T-helper 9 cell (primary cell): Measurements from ENCODE around the gene CCDC148.

ENCODE experiments used
- DNase-seq: peaks from one replicate; pipeline ENCODE4 v3.0.0-alpha.2; 2020

CCDC148 gene

DNA sequence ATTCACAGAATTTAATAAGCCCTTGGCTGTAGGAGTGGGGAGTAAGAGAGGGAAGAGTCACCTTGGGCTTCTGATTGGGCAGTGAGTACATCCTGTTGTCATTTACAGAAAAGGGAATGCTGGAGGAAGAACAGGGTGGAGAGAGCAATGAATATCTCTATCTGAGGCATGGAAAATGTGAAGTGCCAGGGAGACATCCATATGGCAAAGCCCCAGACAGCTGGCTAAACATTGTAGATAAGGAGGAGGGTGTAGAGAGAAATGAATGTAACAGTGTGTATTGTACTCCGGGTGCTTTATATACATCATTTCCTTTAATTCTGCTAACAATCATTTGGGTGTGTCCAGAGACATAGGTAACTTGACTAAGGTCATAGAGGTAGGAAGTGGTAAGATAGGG is 251.3 kb downstream of the CCDC148 start:
- no peak for DNase-seq

DNA sequence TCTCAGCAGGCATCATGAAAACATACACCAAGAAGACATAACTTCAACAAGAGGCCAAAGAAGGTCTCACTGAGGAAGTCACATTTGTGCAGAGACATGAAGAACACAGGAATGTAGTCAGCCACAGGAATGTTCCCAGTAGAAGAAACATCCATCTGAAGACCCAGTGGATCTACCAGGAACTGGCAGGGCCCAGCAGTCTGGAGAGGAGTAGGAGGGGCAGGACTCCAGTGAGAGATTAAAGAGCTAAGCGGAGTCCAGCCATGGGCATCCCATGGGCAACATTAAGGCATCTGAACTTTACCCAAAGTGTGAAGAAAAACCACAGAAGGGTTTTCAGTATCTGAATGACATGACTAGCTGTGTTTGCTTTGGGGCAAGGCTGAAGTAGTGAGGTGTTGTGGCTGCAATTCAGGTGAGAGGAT is 251.8 kb downstream of the CCDC148 start:
- DNase-seq = no peak

DNA sequence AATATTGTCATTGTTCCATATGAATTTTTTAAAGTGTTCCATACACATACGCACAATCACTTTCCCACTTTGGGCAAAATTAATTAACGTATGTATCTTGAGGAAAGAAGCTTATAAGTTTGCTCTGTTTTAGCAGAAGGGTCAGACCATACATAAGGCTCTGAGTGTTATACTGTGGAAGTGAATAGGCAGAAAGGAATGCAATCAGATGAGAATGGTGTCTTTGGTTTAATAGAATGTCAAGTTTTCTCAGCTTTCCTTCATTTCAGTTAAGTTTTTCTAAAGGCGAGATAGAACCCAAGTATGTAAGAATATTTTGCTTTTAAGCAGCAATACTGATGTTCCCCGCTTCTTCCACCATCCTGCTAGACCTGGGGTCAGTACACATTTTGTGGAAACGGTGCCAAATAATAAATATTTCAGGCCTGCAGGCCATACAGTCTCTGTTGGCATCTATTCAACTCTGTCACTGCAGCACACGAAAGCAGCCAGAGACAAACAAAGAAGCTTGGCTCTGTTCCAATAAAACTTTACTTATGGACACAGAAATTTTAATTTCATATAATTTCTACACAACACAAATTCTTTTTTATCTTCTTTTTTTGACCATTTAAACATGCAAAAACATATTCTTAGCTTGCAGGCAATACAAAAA is 254.3 kb downstream of the CCDC148 start:
- DNase-seq = no peak

DNA sequence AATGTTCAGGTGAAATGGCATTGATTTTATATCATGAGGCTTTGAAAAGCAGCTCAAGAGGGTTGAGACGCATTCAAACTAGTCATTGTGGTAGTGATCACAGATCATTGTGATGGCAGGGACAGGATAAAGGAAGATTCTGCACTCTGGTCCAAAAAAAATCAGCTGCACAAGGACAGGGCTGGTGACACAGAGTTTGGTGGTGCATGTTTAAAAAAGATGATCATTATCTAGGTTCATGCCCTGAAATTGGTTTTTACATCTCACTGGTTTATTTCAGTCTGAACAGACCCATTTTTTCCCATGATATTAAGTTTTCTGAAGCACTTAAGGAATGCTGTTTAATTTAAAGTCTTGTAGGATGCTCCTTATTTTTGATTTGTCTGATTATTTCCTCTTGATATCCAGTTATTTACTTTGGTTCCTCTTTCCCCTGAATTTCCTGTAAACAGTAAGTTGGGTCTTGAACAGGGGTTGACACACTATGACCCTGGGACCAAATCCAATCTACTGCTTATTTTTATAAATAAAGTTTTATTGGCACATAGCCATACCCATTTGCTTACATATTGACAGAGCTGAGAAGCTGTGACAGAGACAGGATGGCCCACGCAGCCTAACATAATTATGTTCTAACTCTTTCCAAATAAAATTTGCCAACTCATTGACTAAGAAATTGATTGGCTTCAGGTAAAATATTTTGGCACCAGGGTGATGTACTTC is 256.5 kb downstream of the CCDC148 start:
- no peak for DNase-seq

DNA sequence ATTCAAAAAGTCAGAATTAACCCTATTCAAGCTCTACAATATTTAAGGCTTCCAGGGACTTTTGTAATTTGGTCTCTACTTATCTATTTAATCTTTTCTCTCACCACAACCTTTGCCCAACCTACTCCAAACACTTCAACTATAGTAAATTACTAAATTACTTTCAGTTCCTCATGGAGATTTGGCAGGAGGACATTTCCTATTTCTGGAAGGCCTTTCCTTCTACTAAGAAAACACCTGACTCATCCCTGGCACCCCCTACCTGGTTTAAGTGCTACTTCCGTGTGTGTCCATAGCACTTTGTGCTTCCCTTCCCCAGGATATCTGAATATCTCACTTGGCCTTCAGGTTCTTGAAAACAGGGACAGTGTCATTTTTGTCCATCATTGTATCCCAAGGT is 258.6 kb downstream of the CCDC148 start:
- no peak for DNase-seq

DNA sequence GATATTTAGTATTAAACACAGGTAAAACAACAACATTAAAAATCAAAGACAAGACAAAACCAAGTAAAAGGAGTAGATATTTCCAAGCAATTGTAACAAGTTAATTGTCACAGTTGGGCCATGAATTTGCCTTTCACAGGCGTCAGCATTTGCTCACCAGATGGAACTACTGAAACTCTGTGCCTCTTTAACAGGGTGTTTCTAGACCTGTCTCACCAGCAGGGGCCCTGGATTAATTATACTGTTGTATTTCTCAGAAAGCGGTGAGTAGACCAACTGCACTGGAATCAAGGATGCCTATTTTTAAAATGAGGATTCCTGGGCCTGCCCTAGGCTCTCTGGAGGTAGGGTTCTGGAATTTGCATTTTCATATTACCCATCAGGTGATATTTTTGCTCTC is 262.3 kb downstream of the CCDC148 start:
- DNase-seq = no peak

DNA sequence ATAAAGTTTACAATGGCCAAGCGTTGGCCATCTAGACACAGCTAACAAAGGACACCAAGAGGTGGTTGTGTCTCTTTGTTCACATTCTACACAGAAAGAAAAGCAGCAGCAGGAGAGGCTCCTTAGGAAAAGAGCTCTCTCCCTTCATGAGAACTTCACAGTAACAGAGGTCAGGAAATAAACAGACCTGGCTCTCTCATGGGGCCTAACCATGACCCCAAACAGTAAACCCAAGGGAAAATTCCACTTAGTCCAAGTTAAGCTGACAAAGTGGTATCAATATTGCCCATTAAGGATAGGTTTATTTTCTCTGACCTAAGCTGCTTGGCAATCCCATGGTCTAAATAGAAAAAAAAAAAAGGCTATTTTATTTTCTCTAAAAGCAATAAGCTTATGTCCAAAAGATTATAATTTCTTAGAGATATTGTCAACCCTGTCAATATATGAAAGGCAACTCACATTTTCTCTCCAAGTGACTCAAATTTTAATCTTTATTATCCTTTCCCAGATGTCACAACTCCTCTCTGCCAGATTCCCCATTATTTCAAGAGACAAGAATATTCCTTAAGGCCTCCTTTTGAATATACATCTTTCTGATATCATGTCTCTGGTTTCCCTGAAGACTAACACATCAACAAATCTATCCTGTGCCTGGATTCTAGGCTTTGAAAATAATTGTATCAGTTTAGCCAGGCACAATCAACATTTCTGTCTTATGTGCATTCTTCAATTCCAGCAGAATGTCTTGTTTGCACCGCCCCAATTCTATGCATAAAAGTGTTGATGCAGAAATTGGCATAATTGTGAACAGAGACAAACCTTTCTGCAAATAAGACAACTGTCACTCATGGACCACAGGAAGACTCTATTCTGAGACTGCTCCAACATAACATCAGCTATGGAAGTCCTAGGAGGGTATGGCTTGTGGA is 263.8 kb downstream of the CCDC148 start:
- no peak for DNase-seq

DNA sequence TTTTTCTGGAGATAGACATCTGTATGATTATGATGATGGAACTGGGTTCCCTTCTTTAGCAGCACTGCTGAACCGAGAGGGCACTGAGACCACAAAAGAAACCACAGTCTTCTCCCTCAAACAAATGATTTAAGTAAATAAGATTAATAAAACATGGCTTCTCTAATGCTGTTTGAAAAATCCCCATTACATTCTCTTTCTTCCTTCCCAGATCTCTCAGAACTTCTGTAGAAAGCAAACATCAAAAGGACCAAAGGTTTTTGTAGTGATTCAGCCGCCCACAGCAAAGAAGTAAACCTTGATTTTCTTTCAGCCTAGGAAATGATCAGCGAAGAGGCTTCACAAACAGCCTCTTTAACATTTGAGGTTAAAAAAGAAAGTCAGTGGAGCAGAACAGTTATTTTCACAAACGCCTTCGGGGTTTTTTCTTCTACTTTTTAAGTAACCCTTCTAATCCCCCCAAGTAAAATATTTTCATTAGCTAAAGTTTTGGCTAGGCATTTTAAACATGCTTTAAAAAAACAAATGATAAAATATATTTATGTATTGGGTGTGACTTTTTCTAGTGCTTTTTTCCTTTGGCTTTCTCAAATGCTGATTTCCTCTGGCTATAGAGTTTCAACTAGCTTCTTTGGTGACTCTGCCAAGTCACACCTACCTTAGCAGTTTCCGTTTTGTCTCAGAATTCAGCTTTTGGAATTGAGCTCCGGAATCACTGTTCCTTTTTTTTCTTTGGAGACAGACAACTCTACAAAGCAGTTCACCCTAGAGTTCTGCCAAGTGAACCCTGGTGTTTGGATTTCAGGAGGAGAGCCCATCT is 265.3 kb downstream of the CCDC148 start:
- no peak for DNase-seq

DNA sequence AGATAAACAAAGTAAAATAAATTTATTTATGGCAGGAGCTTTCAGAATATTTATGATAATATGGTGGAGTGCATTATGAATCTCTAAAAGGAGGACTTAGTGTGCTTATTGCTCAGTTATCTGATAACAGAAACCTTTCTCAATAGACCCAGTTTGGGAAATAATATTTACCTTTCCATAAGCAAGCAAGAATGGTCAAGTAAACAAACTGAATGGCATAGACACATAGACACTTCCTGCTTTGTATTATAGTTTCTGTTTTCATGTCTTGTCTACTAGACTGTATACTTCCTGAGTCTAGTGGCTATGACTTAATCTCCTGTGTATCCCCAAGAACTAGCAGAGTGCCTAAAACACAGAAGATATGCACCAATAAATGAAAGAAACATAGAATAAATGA is 267.0 kb downstream of the CCDC148 start:
- no peak for DNase-seq

DNA sequence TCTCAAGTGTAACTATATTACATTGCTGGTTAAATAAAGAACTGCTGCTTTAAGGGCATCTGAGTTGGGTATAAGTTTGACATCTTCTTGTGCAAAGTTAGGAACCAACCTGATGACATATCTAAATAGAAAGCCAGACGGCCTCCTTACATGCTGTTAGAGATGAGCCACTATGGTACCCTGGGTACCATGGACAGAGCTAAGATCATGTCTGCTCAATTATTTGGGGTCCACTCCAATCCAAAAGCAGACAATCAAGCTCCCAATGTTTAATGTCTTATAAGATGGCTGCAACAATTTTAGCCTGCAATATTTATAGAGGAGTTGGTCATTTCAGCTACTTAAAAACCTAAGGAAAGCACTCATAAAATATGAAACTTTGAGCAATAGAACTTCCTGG is 268.6 kb downstream of the CCDC148 start:
- no peak for DNase-seq

DNA sequence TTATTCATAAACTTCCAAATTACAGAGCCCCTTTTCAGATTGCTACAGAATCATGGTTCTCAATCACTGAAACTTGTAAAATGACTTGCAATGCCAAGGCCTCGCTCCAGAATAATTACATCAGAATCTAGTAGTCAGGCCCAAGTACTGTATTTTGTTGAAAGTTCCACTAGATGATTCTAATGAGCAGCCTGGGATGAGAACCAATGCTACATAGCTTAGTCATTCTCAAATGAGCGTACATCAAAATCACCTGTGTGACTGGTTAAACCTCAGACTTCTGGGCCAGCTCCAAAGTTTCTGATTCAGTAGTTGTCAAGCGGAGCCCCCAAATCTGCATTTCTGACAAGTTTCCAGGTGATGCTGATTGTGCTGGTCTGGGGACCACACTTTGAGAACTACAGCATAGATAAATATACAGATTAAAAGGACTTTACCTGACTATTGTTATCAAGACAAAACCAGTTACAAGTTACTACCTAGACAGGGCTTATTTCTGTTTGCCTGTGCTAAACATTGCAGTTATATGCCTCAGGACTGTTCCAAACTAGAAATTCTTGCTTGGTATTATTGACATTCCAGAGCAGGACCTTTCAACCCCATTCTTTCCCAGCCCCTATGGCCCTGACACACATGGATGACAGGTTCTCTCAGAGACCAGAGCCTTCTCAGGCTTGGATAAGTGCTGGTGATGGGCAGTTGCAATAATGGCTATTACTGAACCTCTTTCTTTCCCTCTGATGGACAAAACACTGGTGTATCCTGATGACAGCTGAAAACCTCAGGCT is 271.8 kb downstream of the CCDC148 start:
- no peak for DNase-seq

DNA sequence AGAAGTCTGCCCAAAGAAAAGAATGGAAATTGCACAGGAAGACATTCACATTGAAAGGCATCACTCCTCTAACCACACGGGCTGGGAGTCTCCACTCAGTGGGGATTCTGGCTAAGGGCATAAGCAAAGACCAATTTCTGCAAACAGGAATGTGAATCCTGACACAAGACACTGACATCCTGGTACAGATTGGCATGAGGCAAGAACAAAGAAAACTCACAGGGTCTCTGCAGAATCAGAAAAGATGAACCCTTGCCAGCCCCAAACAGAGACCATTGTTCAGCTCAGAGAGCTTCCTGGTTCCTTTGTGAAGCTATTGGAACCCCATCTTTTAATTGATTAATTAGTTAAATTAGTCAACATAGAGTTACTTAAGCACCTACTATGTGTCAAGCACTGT is 272.6 kb downstream of the CCDC148 start:
- DNase-seq = no peak

DNA sequence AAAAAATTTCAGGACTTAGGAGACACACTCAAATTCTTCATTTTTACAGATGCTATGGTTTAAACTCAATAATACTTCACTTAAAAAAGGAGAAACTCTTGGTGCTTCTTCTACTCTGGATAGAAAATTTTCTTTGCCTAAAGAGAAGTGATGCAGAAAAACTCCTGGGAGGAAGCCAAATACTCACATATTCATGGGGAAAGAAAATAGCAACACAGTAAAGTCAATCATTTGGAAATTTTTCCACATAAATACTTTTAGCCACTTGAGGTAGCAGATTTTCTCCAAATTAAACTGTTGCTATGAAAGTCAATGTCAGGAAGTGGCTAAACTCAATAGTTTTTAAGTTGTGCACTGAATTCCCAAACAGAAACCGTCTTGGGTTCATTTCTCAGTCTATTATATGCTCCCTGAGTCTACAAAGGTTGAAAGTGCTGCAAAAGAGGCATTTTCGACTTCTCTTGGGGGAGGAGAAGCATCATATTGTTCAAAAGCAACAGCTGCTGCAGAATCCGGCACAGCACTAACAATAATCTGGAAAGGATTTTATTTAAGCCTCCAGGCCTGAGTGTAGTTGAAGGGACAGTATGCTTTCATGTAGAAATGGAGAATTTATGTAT is 273.8 kb downstream of the CCDC148 start:
- DNase-seq = no peak

DNA sequence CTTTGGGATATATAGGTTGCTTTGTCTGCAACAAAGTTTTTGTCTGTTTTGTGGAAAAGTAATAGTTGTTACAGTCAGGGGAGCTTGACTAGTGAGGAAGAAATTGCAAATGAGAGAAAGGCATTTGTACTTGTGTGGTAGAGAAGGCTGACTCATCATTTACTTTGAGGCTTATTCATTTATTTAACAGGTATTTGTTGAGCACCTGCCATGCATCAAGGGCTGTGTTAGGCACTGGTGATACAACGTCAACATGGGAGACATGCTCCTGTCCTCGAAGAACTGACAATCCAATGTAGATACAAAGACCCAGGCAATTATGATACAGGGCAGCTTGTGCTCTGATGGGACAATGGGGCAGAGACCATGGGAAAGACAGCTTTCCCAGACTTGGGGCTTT is 275.4 kb downstream of the CCDC148 start:
- DNase-seq = no peak

DNA sequence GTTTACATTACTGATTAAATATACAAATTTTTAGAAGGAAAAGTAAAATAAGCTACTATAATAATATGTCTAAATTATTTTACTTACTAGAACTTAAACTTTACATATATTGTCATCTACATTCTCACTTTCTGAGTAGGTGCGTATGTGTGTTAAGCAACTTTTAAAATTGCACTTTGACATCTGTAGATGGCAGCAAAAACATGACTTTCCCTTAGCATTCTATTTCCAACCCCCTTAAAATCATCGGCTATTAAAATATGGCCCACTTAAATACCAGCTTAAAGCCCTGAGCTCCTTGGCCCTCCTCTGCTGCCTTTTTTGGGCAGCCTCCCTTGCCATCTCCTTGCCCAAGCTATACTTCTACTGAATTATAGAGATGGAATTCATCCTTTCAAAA is 276.9 kb downstream of the CCDC148 start:
- no peak for DNase-seq

DNA sequence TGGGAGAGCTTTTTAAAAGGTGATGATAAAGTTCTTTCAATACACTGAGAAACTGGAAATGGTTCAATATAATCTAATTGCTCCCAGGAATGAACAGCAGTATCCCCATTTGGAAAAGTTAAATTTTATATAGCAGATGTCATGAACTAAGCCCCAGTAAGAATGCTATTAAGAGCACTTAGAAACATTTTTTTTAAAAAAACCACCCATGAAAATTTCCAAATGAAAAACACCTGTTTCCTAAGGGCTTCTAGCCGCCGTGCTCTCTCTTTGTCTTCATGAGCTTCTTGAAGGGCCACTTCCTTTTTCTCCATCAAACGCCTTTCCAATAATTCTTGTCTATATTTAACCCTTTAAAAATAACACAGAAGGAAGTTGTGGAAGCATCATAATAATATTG is 277.9 kb downstream of the CCDC148 start:
- DNase-seq = no peak

DNA sequence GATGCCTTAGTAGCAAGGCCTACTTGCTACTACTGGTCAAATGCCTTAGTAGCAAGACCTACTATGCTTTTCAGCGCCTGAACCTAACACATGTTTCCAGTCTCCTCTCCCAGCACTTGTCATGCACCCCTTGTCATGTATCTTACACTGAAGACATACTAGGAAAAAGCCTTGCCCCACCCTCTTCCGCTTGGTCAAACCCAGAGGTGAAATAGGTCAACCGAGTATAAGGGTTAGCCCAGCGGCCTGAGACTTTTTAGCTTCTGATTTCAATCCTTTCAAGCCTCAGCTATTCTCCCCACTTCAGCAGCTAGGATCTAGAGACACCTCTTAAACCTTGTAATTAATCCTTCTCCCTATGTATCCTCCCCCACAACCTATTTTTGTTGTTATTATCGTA is 281.6 kb downstream of the CCDC148 start:
- no peak for DNase-seq

DNA sequence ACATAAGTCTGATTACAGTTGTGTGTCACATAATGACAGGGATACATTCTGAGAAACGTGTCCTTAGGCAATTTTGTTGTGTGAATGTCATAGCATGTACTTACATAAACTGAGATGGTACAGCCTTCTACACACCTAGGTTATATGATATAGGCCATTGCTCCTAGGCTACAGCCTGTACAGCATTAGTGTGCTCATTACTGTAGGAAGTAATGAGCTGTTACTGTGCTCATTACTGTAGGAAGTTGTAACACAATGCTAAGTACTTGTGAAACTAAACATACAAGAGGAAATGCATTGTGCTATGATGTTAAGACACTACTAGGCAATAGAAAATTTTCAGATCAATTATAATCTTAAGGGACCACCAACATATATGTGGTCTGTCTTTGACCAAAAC is 282.1 kb downstream of the CCDC148 start:
- DNase-seq = no peak

DNA sequence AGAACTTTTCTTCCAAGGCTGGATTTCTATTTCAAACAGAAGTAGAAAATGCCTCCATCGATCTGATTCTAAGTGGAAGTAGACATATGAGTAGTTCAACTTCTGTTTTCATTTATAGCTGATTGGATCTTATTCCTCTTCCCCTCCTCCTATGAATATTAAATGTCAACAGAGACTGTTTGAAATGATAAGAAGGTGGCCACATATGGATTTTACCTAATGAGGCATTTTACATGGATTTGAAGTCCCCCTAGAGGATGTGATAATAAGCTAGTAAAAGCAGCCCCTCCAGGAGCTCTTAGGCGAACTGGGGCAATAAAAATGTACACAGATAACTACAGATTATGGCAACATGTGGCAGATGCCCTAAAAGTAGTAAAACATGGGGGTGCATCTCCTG is 283.8 kb downstream of the CCDC148 start:
- no peak for DNase-seq

DNA sequence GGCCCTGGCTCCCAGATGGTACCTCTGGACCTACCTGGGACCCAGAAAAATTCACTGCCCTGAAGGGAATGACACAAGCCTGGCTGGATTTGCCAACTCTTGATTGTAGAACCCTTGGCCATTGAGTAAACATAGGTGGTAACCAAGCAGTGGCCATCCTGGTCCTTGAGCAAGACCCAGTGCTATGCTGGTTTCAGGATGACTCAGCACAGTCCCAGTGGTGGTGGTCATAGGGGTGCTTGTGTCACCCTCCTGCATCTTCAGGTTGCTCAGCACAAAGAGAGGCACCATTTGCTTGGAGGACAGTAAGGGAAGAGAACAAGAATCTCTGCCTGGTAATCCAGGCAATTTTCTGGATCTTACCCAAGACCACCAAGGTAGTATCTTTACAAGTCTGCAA is 302.0 kb downstream of the CCDC148 start:
- DNase-seq = no peak

DNA sequence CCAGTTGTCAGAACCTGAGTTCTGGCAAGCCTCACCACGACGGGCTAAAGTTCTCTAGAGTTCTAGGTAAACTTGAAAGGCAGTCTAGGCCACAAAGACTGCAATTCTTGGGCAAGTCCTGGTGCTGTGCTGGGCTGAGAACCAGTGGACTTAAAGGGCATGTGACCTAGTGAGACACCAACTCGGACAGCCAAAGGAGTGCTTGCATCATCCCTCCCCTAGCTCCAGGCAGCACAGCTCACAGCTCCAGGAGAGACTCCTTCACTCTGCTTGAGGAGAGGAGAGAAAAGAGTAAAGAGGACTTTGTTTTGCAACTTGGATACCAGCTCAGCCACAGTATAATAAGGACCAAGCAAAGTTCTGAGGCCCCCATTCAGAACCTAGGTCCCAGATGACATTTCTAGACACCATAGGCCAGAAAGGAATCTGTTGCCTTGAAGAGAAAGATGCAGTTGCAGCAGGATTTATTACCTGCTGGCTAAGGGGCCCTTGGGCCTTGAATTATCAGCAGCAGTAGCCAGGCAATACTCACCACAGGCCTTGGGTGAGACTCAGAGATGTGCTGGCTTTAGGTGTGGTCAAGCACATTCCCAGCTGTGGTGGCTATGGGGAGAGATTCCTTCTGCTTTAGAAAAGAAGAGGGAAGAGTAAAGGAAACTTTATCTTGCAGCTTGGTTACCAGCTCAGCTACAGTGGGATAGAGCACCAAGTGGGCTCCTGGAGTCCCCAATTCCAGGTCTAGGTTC is 303.1 kb downstream of the CCDC148 start:
- no peak for DNase-seq
